COLO668 (cell line): ENCODE results near the gene RPL38.

Source experiments
- DNase-seq: peaks from one replicate; lab custom pipeline; 2025; ENCODE audit not compliant: unreplicated experiment; lab: John Stamatoyannopoulos, UW

RPL38 gene

DNA sequence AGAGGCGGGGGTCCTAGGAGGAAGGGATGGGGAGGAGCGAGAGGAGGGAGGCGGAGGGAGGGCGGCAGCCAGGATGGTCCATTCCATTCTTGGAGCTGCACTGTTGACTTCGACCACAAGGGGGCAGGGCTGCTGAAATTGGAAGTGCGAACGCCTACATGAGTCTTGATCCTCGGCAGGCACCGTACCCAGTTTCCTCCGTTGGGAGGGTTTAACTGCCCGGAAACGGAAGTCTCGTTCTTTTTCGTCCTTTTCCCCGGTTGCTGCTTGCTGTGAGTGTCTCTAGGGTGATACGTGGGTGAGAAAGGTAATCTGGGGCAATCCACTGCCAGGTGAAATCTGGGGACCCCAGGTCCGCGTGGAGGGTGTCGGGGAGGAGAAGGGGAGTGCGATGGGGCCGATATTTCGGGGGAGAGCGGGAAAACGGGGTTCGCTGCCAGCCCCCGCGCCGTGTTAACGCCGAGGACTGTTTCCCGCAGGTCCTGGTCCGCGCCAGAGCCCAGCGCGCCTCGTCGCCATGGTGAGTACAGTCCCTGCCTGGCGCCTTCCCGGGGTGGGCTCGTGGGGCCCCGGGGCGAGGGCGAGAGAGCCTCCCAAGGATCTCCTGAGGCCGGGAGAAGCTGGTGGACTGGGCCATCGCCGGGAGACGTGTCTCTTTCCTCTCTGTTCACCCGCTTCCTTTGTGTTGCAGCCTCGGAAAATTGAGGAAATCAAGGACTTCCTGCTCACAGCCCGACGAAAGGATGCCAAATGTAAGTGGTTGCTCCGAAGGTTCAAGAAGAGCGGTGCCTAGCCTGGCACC lies at the start of gene RPL38:
Gene RPL38, plus strand, starts transcription at position 240 of the 802 bp plus-strand sequence. Its CDS starts 278 bp downstream, at position 518.
- peak; percentile 91 for DNase-seq

DNA sequence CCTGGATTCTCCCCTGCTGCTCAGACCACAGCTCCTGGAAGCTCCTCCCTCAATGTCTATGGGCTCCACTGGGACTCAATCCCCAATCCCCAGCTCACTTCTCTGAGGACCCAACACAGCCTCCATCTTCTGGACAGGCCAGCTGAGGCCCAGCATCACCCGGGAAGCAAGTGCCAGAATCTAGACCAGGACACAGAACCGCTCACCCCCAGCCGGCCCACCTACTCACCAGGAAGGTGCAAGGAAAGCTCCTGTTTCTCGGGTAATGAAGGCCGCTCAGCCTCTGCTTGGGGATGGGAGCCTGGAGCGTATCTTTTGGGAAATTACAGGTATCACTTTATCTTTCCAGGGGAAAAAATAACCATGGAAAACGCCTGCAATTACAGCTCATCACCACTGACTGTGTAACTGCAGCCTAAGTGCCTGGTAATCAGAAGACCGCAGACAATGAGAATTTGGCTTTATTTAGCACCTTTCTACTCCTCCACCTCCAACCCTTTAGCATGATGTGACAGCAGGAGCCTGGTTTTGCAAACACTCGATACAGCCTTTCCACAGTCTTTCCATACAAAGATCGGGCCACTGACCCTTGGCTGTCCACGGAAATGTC lies 49.6 kb upstream of the RPL38 start:
- DNase-seq = no peak

DNA sequence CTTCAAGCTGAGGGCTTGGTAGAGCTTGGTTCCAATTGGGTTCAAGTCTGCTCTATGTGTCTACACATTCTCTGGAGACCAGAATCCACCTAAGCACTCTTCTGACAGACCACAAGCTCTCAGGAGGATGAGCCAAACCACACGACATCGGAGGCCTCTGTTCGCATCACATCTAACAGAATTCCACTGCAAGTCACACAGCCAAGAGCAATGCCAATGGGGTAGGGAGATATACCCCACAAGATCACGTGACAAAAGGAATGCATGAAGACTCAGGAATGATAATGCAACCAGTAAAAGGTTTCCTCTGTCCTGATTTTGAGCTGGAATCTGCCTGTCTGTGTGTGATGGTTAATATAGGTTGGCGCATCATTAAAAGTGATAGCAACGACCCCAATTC lies 46.6 kb upstream of the RPL38 start:
- no peak for DNase-seq

DNA sequence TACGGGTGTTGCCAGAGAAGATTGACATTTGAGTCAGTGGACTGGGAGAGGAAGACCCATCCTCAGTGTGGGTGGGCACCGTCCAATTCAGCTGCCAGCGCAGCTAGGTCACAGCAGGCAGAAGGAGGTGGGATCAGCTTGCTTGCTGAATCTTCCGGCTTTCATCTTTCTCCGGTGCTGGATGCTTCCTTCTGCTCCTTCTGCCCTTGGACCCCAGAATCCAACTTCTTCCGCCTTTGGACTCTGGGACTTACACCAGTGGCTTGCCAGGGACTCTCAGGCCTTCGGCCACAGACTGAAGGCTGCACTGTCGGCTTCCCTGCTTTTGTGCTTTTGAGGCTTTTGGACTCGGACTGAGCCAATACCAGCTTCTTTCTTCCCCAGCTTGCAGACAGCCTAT lies 46.1 kb upstream of the RPL38 start:
- DNase-seq = no peak

DNA sequence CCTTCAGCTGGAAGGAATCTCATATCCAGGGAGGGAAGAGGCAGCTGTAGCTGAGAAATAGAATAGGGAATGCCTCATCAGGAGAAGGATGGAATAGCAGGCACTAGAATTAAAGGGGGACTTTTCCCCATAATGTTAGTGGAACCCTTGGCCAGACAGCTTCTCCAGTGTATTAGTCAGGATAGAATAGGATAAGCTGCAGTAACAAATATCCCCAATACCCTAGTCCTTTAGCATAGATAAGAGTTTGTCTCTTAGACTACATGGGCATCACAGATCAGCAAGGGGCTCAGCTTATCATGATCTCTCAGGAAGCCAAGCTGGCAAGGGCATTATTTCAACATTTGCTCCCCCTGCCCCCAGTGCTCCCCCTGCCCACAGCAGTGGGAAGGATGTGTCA lies 44.7 kb upstream of the RPL38 start:
- no peak for DNase-seq

DNA sequence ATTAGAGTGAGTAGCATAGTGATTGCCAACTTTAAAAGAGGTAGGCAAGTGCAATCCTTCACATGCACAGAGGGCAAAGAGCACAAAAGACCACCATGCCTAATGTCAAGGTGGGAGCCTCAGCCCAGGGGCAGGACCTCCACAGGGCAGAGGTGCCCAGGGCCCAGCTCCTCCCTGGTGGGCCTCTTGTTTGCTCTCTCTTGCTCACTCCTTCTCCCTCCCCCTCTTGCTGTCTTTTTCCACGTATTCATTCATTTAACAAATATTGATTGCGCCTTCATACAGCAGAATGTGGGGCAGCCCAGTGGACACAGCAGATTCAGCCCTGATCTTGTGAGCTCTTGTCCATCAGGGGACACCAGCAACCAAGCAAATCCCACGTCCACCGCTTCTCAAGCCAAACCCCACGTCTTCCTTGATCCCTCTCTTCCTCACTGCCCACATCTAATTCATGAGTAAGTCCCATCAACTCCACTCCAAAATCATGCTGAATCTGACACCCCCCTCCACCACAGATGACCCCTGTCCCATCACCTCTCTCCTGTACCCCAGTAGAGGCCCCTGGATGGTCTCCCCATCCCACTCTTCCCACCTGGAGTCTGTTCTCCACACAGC lies 44.1 kb upstream of the RPL38 start:
- no peak for DNase-seq

DNA sequence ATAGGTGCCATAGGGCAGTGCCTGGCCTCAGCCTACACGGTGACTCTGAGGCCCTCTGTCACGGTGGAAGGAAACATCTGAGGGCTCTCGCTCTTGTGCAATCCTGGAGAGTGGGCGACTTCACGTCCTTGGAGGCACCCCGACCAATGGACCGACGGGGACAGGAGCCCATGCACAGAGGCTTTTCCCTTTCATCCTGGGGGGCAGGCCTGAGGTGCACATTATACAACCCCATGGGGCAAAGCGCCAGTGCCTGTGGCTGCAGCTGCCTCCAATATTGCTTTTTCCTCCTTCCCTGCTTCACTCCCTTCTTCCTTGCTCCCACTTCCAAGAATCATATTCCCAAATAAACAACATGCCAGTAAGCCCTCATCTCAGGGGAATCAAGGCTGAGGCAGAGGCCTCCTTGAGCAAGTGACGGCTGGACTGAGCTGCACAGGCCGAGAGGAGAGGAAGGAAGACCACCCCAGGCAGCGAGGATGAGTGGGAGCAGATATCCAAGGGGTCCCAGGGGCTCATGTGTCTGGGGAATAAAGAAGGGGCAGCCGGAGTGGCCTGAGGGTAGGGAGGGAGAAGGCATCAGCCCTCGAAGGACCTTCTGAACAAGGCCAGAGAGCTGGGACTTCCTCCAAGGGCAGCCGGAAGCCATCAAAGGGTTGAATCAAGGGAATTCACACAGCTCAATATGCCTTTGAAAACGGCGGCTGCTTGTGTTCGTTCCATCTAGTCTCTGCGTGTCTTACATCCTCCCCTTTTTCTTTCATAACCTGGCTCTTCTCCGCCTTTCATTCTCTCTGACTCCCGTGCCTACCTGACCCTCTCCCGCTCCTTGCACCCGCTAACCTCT lies 42.6 kb upstream of the RPL38 start:
- DNase-seq = no peak

DNA sequence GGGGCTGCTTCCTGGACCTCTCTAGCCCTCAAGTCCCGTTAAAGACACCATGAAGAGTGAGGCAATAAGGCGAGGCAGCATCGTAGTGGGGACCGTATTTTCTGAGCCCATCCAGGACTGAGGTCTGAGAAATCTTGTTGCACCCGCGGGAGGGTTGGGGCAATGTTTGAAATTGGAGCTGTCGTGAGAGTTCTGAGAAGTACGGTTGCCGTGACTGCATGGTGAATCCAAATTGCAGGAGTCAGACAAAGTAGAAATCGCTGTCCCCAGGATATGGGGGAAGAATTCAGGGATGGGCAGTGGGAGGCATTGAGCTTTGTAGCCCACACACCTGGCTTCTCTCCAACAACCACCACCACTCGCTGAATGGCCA lies 42.0 kb upstream of the RPL38 start:
- DNase-seq = no peak

DNA sequence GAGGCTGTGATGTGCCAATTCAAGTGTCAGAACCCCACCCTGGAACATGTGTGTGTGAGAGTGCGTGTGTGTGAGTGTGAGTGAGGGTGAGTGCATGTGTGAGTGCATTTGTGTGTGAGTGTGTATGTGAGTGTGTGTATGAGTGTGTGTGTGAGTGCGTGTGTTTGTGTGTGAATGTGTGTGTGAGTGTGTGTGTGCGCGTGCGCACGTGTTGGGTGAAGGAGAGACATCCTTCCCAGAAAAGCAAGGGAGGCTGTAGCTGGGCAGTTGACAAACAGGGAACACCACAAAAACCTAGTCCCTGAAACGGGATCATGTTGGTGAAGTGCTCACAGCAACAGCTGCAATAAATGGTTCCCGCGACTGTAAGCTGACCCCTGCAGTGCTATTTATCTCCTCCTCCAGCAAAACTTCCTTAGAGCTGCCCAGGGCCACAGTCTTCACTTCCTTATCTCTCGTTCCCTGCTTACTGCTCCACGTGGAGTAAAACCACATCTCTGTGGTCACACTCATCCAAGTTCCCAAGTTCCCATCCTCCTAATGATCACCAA lies 40.1 kb upstream of the RPL38 start:
- no peak for DNase-seq

DNA sequence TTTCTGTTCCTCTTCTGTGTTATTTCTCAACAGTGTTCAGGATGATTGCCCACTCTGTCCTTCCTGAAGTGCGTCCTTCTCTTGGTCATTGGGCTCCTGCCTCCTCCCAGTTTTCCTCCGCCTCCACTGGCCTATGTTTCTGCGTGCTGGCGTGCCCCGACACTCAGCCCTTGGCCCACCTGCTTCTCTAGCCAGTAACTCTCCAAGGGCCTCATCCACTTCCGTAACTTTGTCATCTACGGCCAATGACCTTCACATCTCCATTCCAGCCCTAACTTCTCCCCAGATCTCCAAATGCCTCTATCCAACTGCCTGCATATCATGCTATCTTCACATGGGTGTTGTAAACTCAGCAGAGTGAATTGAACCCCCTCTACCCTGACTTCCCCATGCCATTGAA lies 39.6 kb upstream of the RPL38 start:
- no peak for DNase-seq

DNA sequence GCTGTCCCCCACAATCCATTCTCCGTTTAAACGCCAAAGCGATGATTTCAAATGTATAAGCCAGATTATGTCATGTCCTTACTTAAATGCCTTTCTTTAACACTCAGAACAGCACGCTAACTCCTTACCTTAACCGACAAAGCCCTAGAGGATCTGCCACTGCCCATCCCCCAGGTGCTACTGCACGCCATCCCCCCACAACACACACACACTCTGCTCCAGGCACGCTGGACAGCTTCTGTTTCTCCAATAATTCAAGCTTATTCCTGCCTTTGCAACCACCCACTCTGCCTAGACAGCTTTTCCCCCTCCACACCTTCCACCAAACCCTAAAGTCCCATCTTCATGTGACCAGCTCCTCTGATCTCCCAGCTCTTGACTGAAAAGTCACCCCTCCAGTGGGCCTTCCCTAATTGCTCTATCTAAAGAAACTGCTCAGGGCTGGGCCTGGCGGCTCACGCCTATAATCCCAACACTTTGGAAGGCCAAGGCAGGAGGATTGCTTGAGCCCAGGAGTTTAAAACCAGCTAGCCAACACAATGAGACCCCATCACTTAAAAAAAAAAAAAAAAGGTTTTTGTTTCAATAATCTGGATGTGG lies 38.9 kb upstream of the RPL38 start:
- no peak for DNase-seq

DNA sequence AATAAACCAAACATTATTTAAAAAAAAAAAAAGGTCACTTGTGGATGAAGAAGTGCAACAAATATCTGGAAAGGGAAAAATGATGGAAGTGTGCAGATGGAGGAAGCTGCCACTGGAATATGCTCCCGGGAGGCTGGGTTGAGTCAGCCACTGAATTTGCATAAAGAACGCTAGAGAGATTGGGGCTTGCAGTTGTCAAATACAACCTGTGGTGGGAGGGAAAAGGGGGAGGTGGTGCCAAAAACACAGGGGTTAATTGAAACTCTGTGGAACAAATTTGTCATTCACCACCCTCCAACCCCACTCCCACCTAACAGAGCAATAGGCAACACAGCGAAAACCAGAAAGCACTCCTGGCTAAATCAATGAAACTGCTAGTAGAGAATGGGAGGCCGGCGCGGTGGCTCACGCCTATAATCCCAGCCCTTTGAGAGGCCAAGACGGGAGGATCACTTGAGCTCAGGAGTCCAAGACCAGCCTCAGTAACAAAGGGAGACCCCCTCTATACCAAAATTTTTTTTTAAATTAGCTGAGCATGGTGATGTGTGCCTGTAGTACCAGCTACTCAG lies 37.6 kb upstream of the RPL38 start:
- no peak for DNase-seq

DNA sequence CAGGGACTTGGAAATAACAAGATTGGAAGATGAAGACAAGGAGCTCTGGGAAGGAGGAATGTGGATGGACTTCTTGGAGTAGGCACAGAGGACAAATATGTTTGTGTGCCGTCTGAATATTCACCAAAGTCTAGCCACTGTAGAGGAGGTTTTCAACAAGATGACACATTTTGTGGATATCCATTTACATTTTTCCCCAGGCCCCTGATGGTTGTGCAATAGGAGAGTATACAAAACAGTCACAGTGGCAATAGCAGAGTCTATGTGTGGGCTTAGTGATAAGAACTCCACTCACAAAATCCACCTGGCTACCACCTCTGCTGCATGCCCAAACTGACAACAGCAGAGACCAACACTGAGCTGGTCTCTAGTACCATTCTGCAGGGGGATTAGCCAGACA lies 32.6 kb upstream of the RPL38 start:
- no peak for DNase-seq

DNA sequence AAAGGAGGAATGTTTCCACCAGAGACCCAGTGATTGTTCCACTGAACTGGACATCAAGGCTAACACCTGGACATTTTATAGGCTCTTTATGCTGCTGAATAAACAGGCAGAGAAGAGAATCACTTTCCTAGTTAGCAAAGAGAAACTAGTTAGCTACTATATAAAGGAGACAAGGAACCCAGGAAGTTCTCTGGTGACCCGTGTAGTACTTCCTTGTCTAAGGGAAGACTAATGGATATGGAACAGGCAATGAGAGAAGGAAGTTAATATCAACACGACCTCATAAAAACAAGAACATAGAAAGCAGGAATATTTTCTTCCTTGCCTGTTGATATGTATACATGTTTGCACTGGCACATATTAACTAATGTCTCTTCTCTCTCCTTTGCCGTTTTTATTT lies 30.8 kb upstream of the RPL38 start:
- no peak for DNase-seq

DNA sequence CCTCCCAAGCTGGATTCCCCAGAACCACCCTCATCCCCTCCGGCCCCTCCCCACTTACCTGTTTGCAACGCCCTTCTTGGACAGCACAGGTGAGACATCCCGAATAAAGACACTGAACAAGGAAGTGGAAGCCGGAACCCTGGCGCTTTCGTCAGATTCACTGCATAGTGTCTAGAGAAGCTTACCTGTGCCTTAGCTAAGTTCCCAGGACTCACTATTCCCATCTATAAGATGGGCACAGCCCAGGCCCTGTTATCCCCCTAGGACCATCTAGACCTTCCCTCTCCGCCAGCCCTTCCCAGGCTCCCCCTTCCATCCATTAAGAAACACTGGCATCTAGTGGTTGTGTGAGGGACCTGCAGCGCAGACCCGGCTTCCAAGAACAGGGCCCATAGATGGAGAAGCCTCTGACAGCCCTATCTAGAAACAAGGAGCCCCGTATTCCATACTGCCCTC lies 26.9 kb upstream of the RPL38 start:
- peak; percentile 58 for DNase-seq

DNA sequence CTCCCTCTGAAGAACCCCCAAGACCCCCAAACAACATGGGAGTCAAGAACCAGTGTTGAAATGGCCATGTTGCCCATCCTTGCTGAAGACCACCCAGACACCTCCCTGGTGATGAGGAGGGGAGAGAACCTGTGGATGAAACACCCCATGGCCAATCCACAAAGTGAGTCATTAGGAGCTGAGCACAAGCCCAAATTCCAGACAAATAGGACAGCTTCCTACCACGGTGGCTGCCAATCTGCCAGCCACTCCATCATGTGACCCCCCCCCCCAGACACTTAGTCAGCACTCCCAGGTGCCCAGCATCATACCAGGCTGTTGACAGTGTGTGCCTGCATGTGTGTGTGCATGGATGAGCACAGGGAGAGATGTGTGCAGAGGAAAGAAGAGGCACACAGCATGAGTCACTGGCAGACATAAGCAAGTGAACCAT lies 26.4 kb upstream of the RPL38 start:
- peak; percentile 23 for DNase-seq

DNA sequence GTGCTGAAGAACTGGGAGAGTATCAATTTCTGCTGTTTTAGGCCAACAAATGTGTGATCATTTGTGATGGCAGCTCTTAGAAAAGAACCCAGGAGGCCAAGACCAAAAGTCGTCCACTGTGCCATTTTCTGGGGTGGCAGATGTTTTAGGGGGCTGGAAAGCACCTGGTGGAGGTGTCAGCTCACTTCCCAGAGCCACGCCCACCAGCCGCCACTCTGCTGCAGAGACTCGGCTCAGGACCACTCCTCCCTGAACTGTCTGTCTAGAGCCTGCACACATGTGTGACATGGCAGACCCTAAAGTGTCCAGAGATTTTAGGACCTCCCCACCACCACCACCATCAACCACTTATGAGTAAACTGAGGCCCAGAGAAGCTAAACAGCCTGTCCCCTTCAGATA lies 23.9 kb upstream of the RPL38 start:
- no peak for DNase-seq

DNA sequence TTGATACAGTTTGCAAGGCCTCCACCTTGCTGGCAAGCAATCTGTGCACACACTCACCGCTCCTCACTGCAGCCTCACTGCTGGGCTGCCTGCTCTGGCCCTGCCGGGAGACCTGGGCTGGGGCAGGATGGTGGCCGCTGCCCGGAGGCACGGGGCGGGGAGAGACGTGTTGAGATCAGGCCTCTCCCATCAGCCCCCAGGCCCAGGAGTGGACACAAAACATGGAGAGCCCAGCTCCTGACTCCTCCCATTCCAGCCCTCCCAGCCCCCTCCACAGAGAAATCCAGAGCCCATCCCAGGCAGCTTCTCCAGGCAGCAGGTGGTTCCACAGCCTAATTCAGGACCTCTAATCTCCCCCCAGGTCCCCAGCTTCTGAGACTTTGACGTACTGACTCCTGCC lies 23.1 kb upstream of the RPL38 start:
- DNase-seq = no peak

DNA sequence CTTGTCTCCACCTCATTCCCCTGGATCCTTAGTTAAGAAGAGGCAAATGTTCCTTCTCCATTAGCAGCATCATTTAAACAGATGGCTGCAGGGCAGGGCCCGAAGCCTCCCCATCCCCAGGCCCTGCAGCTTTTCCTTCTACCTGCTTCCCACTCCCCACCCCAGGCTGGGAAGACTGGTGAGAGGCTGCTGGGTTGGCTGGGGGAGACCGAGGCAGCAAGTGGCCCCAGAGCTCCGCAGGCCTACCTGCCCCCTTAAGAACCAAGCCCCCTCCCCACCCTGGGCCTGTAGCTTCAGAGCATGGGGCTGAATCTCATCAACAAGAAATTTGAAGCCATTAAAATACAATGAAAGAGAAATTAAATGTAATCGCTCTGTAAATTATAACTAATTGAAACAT lies 22.1 kb upstream of the RPL38 start:
- DNase-seq = no peak

DNA sequence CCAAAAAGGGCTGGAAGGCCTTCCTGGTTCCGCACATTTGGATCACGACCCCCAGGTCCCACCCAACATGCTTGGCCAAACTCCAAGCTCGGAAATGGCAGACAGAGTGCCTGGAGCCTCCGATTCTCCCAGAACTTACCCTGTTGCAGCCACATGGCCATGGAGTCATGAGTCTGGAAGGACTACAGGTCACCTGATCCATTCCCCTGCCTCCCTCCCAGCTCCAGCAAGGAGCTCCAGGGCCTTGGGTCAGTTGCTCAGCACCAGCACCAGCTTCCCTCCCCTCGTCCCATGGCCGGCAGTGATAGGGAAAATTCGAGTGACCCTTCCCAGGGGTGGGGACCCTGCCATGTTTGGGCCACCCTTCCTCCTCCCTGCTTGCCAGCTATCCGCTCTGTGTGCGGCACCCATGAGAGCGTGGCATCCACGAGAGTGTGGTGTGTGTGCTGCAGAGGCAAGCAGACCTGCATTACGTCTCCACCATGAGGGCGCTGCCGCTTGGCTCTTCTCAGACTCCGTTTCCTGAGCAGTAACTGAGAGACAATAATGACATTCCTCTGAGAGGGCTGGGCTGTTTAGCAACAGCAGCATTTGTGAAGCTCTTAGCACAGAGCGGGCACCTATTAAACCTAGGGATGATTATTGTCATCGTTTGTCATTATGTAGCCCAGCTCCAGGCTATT lies 21.3 kb upstream of the RPL38 start:
- DNase-seq = peak; percentile 8
